Measurements from ENCODE around the gene FARS2.

FARS2 gene

GRCh38 chr6:5287966-5288297 is 26.6 kb downstream of the FARS2 start:
- no peak for FAIRE-seq

DNA sequence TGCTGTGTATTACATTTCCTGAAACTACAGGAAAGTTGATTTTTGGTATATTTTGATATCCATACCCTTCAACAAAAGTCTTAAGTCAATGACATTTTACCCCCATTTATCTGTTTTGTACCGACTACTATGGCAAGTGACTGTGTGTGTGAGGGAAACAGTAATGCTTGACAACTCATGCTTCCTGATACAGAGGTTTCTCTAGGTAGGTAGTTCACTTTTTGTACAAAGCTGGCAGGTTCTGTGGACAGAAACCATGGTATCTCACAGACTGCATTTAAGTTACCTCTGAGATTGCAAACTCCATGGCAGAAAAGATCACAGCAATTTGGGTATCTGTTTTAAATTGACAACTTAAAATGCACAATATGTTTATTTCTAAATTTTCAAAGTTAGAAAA is 28.8 kb downstream of the FARS2 start:
- no peak for FAIRE-seq

DNA sequence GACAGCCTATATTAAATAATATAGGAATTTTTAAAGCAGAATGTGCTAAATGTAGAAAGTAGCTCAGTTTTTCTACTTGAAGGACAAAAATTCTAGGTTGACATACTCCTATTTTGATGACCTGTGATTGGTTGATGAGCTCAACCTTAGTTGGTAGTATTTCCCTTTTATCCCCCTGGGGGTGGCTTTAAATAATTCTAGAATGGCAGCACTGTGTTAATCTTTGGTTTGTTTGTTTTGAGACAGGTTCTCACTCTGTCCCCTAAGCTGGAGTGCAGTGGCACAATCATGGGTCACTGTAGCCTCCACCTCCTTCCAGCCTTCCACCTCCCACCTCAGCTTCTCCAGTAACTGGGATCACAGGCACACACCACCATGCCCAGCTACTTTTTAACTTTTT is 29.2 kb downstream of the FARS2 start:
- no peak for FAIRE-seq

GRCh38 chr6:5292154-5292553 is 30.8 kb downstream of the FARS2 start:
- no peak for FAIRE-seq

GRCh38 chr6:5293692-5294091 is 32.4 kb downstream of the FARS2 start:
- no peak for FAIRE-seq

- FAIRE-seq = no peak
Measured at GRCh38 chr6:5294392-5295211, 33.3 kb downstream of the FARS2 start.

GRCh38 chr6:5295623-5296022 is 34.3 kb downstream of the FARS2 start:
- no peak for FAIRE-seq

GRCh38 chr6:5300206-5300764 is 39.0 kb downstream of the FARS2 start:
- no peak for FAIRE-seq

DNA sequence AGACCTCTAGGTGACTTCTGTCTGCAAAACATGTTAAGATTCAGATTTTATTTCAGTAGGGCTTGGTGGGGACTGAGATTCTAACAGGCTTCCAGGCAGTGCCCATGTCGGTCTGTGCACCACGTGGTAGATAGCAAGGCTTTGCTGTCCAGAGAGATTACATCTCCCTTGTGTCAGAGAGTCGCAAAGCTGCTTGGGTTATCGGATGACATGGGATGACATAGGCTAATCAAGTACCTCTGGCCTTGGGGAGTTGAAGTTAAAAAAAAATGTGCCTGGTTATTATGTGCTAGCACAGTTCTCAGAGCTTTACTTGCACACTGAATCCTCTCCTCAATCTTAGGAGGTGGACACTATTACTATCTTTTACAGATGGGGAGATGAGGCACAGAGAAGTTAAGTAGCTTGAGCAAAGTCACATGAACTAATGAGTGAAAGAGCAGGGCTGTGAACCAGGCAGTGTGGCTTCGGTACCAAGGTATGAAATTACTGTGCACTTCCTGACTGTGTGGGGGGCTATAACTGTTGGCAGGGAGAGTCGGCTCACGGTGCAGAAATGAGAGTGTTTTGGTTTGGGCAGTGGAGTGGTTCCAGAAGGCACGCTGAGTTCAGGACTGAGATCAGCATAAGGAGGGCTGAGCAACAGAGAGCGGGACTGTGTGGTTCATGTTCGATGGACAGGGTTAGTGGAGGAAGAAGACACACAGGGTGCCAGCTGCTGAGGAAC is 41.1 kb downstream of the FARS2 start:
- FAIRE-seq = no peak

- FAIRE-seq = no peak
Measured at GRCh38 chr6:5302995-5303622, 41.8 kb downstream of the FARS2 start.

GRCh38 chr6:5303682-5304081 is 42.4 kb downstream of the FARS2 start:
- no peak for FAIRE-seq

- no peak for FAIRE-seq
Measured at GRCh38 chr6:5305968-5306626, 44.8 kb downstream of the FARS2 start.

GRCh38 chr6:5307058-5307457 is 45.7 kb downstream of the FARS2 start:
- FAIRE-seq = no peak

DNA sequence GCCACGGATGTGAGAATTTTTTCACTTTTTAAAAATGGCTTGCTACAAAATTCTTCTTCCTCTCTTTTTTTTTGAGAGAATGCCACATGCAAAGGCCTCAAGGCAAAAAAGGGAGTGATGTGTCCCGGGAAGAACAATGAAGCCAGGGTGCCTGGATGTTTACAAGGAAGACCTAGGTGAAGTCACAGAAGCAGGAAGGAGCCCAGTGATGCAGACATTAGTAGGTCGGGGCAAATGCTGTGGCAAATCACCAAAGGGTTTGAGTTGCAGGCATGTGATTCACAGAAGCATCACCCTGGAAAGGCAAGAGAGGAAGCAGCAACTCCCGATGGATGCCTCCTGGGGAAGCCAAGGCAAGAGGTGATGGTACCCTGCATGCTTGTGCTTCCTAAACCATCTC is 46.8 kb downstream of the FARS2 start:
- no peak for FAIRE-seq

- no peak for FAIRE-seq
Measured at GRCh38 chr6:5314191-5314865, 53.0 kb downstream of the FARS2 start.

DNA sequence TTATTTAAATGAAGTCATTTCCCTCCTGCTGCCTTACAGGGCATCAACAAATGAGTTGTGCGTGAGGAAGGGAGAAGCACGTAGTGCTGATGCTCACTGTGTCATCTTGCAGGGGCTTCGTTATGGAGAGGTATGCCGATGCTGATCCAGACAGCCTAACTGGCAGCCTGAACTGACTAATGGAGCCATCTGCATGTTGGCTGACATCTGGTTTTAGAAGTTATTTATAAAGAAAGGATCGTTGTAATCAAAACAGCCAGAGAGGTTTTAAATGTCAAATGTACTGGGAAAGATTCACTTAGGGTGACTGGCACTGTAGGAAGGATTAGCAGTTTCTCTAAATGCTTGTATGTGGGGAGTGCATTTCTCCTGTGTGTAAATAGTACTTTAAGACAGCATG is 54.6 kb downstream of the FARS2 start:
- no peak for FAIRE-seq

- FAIRE-seq = no peak
Measured at GRCh38 chr6:5316951-5317350, 55.6 kb downstream of the FARS2 start.

- FAIRE-seq = no peak
Measured at GRCh38 chr6:5318617-5319272, 57.4 kb downstream of the FARS2 start.

GRCh38 chr6:5323979-5324378 is 62.7 kb downstream of the FARS2 start:
- no peak for FAIRE-seq

DNA sequence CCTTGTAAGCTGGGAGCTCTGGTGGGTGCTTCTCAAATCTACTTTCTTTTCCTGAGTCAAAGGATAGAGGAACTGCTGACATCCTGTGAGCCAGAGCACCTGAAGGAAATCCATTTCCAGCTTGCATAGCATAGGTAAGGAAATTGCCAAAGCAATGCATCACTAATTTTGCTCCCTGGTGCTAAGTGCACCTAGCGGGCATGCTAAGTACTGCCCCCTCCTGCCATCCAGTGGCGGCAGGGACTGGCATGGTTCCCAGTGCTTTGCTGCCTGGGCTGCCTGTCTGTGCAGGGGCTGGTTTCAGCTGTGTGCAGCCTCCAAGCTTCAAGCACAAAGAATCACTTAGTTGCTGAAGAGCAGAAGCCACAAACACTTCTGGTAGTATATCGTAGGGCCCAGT is 63.9 kb downstream of the FARS2 start:
- FAIRE-seq = no peak

- no peak for FAIRE-seq
Measured at GRCh38 chr6:5326022-5326641, 64.8 kb downstream of the FARS2 start.

DNA sequence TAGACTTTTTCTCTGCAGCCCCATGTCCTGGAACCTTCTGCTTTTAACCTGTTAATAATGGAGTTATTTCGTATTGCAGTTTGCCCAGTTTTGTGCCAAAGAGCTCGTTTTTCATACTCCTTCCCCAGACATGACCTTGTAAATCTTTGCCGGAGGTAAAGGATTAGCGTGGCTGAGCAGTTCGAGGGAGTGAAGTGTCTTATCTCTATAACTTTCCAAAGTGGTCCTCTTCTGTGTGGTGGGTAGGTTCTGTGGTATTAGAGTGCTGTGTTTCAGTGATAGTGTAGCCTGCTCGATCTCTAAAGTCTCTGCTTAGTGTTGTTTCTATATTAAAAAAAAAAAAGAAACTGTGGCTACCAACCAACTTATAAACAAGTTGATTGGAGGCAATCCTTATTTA is 67.5 kb downstream of the FARS2 start:
- FAIRE-seq = no peak

Measured in G401.6 (cell line).